GM12864 (cell line): ENCODE results near the gene NAPEPLD.

Experiments
- DNase-seq: peaks from one replicate; pipeline ENCODE4 v3.0.0-alpha.2; 2011; ENCODE audit warnings: low read depth
- H3K4me3 ChIP-seq: 2 replicates; pipeline ENCODE4 v1.5.1; 2011; ENCODE audit warnings: mild to moderate bottlenecking, low read depth, low read length, control low read depth
- TF ChIP-seq, protein P1 (sequence below): IDR thresholded peaks from 2 replicates; pipeline ENCODE4 v1.5.1; 2011; ENCODE audit warnings: low read depth, mild to moderate bottlenecking, moderate library complexity, low read length, control low read depth, inconsistent platforms; ENCODE audit errors: missing control alignments

NAPEPLD gene

DNA sequence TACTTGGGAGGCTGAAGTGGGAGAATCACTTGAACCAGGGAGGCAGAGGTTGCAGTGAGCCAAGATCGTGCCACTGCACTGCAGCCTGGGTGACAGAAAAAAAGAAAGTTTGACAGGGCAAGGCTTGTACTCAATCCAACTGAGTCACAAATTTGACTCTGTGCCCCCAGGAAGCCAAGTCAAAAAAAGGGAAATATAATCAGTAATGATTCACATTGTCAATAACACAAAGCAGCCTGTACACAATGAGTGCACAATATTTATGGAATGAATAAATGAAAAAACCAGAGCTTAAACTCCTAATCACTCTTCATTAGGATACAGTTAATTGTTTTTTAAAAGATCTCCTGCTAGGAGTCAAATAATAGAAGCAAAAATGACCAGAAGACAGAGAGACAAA, 6.4 kb downstream of the NAPEPLD start:
- DNase-seq = no peak
- TF ChIP-seq, protein P1, sequence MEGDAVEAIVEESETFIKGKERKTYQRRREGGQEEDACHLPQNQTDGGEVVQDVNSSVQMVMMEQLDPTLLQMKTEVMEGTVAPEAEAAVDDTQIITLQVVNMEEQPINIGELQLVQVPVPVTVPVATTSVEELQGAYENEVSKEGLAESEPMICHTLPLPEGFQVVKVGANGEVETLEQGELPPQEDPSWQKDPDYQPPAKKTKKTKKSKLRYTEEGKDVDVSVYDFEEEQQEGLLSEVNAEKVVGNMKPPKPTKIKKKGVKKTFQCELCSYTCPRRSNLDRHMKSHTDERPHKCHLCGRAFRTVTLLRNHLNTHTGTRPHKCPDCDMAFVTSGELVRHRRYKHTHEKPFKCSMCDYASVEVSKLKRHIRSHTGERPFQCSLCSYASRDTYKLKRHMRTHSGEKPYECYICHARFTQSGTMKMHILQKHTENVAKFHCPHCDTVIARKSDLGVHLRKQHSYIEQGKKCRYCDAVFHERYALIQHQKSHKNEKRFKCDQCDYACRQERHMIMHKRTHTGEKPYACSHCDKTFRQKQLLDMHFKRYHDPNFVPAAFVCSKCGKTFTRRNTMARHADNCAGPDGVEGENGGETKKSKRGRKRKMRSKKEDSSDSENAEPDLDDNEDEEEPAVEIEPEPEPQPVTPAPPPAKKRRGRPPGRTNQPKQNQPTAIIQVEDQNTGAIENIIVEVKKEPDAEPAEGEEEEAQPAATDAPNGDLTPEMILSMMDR = no peak
- no peak overlapping the region for H3K4me3 ChIP-seq

DNA sequence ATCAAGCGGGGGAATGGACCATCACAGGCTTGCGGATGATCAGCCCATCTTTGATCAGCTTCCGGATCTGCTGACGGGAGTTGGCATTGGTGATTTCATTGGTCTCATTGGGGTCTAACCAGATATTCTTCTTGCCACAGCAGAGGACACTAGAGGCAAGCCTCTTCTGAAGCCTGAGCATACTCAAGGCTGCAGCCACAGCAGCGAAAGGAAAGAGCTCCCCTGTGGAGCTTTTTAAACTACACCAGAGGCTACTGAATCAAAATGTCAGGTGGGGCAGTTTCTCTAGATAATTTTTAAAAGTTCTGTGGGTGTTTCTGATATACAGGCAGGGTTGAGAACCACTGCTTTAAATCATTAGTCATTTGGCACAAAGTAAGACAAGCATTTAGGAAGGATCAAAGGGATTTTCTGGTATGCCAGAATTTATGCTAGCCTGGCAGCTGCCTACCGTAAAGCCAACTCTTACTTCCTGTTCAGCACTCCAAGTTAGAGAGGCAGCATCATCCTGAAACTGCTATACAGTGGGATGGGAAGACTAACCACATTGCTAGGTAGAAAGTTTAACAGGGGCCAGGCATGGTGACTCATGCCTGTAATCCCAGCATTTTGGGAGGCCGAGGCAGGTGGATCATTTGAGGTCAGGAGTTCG, 7.0 kb downstream of the NAPEPLD start:
- no peak for DNase-seq
- TF ChIP-seq, protein P1 = no peak
- H3K4me3 ChIP-seq = no peak overlapping the region

DNA sequence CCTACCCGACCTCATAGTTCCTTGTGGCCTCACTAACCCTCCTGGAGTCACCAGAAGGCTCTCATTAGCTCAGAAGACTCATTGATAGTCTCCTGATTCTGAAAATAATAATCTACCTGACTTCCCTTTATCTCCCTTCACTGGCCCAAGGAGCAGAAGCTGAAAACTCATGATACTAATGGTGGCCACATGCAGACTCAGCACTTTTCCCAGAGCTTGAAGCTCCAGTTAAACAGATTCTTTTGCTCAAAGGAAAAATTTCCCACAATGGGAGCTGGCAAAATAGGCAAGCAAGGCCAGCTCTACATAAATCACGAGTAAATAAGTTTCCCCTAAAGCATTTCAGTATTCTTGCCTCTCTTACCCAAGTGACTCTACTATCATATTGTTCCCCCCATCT, 8.2 kb downstream of the NAPEPLD start:
- TF ChIP-seq, protein P1 = no peak
- no peak for DNase-seq
- no peak overlapping the region for H3K4me3 ChIP-seq

DNA sequence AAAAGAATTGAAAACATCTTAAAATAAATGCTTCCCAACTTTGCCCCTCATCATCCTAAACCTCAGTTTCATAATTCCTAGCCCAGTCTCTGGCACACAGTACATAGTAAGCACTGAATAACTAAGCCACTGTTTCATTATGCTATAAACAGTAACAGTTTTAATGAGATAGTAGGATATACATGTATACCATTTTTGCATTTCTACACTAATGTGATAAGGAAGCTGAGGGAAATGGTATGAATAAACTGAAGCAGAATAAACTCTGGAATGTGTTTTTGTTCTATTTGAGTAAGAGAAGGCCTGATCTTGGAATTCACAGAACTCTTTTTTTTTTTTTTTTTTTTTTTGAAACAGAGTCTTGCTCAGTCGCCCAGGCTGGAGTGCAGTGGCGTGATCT, 8.8 kb downstream of the NAPEPLD start:
- no peak overlapping the region for H3K4me3 ChIP-seq
- DNase-seq = no peak
- TF ChIP-seq, protein P1 = no peak

DNA sequence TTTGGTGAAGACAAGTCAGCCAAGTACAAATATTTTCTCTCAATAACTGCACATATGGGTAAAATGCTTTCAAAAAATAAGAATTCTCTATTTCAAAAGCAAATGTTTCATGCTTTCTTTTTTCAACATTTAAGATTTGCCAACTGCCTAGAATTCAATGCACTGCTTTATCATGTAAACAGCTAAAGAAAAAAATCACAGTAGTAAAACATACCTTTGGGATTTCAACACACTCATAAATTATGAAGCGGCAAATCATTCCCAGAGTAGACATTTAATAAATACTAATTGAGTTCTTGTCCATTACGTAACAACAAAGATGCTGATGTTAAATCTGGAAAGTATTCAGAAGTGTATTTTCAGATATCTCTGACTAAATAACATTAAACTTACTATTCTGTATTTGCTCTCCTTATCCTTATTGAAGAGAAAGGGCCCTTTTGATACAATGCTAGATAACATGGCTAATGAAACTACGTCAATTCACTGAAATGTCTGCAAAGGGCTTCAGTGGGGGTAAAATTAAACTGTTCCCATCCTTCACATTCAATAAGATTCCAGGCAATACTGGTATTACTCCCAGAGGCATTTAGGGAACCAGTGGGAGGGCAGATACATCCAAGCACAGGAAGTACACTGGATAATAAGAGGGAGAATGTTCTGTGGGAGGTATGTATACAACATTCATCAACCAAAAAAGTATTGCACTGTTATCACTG, 13.9 kb downstream of the NAPEPLD start:
- DNase-seq = no peak
- H3K4me3 ChIP-seq = no peak overlapping the region
- TF ChIP-seq, protein P1 = no peak

DNA sequence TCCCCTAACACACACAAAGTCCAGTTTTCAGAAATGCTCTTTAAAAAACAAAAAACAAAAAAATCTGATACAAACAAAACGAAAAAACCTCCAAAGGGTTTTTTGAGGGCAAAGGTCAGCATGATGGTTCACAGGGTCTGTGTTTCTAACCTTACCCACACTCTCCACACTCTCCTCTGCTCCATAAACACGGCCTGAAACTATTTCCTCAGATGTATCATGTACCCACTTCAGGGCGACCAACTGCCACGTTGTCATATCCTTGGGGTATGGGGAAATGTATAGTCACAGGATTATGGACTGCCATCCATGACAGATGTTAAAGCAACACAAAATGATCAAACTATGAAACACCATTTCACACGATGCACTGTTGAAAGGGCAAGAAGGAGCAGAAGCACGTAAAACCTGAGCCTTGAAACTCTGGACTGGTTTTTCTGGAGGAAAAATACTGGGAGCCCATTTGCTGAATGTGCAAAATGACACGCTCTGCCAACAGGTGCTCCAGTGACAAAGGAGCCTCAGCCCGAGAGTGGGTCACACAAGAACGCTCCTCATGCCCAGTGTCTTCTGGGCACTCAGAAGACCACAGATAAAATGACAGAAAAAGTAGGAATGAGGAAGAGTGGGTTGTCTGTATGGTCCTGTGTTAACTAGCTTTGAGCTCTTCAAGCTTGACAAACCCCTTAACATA, 15.8 kb downstream of the NAPEPLD start:
- H3K4me3 ChIP-seq = no peak overlapping the region
- no peak for DNase-seq
- TF ChIP-seq, protein P1 = no peak
